ENCODE results near the gene APBB1IP. TPM values are rescaled to one million over a fixed set of nuclear protein-coding genes. Genes with fewer than 3 reads are reported as not detected.

Gene APBB1IP
- total RNA-seq (2013) = 39.6 TPM
- 10 to 100 TPM; 24.6 to 78.7 (median 45.4) TPM for polyA plus RNA-seq
- polyA minus RNA-seq = 42.3 and 62.1 TPM in 2 replicates
- total RNA-seq = 11.6 to 83.8 (median 60.1) reads per million in 11 experiments

GRCh38 chr10:26437637-26438461, at the start of gene APBB1IP:
Gene APBB1IP, plus strand, starts transcription at chr10:26438341. Its CDS starts 53,986 bp downstream, at chr10:26492327.
- DNase-seq = peak; percentile 96 to 98 (median 97)
- Histone ChIP-seq H3K9me3 (replicated peaks in 1 of 2; ENCODE audit: control insufficient read depth in 1 of 2, insufficient read depth in 1 of 2, low read length in 2 of 2) (no peaks in the 10 kb centered on the region), H3K4me2 (replicated peaks; ENCODE audit: extremely low read depth, low read length, poor library complexity, severe bottlenecking) (peak within 1 kb of the TSS; percentile 82), H4K20me1 (ENCODE audit: insufficient read depth, low read length) (peaks cover 16% of the 10 kb centered on the region), H3K9ac (ENCODE audit: insufficient read depth, low read length, poor library complexity, severe bottlenecking) (peak within 1 kb of the TSS; percentile 99), H3K4me1 (ENCODE audit: control insufficient read depth in 1 of 2, insufficient read depth in 2 of 2, low read length in 2 of 2) (peaks cover 58 to 84% of the 10 kb centered on the region in 2 donors), H3K36me3 (replicated peaks in 1 of 2; ENCODE audit: control insufficient read depth in 1 of 2, insufficient read depth in 2 of 2, low read length in 2 of 2) (peaks cover 5 to 20% of the 10 kb centered on the region in 2 donors), H3K79me2 (ENCODE audit: insufficient read depth, low read length) (peaks cover 47% of the 10 kb centered on the region), H3K27ac (ENCODE audit: low read depth in 1 of 2, low read length in 2 of 2) (peak within 1 kb of the TSS; percentile 96 to 97), H2AFZ (ENCODE audit: insufficient read depth, low read depth, low read length, poor library complexity, severe bottlenecking) (peak within 1 kb of the TSS; percentile 69), H3K27me3 (ENCODE audit: control insufficient read depth in 2 of 2, insufficient read depth in 2 of 2, low read length in 2 of 2) (no peaks in the 10 kb centered on the region), H3K4me3 (replicated peaks in 1 of 3; ENCODE audit: low read depth in 2 of 3, low read length in 3 of 3) (peak within 1 kb of the TSS; percentile 61 to 94 (median 77))
- Mint-ChIP-seq H3K4me1 (peaks cover 54% of the 10 kb centered on the region), H3K36me3 (peaks cover 20 to 22% of the 10 kb centered on the region in 2 donors), H3K4me3 (peak within 1 kb of the TSS; percentile 91 to 97), H3K9me3 (no peaks in the 10 kb centered on the region), H3K27ac (peak within 1 kb of the TSS; percentile 96 to 99 (median 99)), H3K27me3 (ENCODE audit: low read depth in 3 of 3) (no peaks in the 10 kb centered on the region)
- TF ChIP-seq CTCF (IDR thresholded peaks at IDR 0.05) = peak; percentile 22
- under 1% methylated on average over 11 of the region's 36 CpGs for WGBS (ENCODE audit: insufficient coverage)
- intact Hi-C loops (cut with micrococcal nuclease) = loop anchor here (5.0 to 10.0 kb wide), 4 partner anchors 44 to 117 kb away; no protein-coding TSS in a partner anchor

GRCh38 chr10:26389533-26389932, 48.6 kb upstream of the APBB1IP start:
- WGBS (ENCODE audit: insufficient coverage) = no CpG with 5 or more reads among the region's 3 CpGs

More at GRCh38 chr10:26389533-26389932, 48.6 kb upstream of the APBB1IP start:
- Histone ChIP-seq H3K9me3 (replicated peaks in 1 of 2; ENCODE audit: control insufficient read depth in 1 of 2, insufficient read depth in 1 of 2, low read length in 2 of 2) (no peaks in the 10 kb centered on the region), H3K36me3 (replicated peaks in 1 of 2; ENCODE audit: control insufficient read depth in 1 of 2, insufficient read depth in 2 of 2, low read length in 2 of 2) (no peaks in the 10 kb centered on the region), H4K20me1 (ENCODE audit: insufficient read depth, low read length) (no peaks in the 10 kb centered on the region), H2AFZ (ENCODE audit: insufficient read depth, low read depth, low read length, poor library complexity, severe bottlenecking) (no peak overlapping the region), H3K9ac (ENCODE audit: insufficient read depth, low read length, poor library complexity, severe bottlenecking) (no peak overlapping the region), H3K4me2 (replicated peaks; ENCODE audit: extremely low read depth, low read length, poor library complexity, severe bottlenecking) (no peak overlapping the region), H3K27me3 (ENCODE audit: control insufficient read depth in 2 of 2, insufficient read depth in 2 of 2, low read length in 2 of 2) (no peaks in the 10 kb centered on the region), H3K27ac (ENCODE audit: low read depth in 1 of 2, low read length in 2 of 2) (no peak overlapping the region), H3K4me3 (replicated peaks in 1 of 3; ENCODE audit: low read depth in 2 of 3, low read length in 3 of 3) (no peak overlapping the region), H3K79me2 (ENCODE audit: insufficient read depth, low read length) (no peaks in the 10 kb centered on the region), H3K4me1 (ENCODE audit: control insufficient read depth in 1 of 2, insufficient read depth in 2 of 2, low read length in 2 of 2) (peaks cover 39 to 42% of the 10 kb centered on the region in 2 donors)
- Mint-ChIP-seq H3K27me3 (ENCODE audit: low read depth in 3 of 3) (peaks cover 2 to 6% (median 3%) of the 10 kb centered on the region in 3 donors), H3K4me1 (peaks cover 47% of the 10 kb centered on the region), H3K27ac (no peak overlapping the region), H3K4me3 (no peak overlapping the region), H3K36me3 (peaks cover 0 to 3% of the 10 kb centered on the region in 2 donors), H3K9me3 (peaks cover 0 to 3% (median 0%) of the 10 kb centered on the region in 7 donors)
- intact Hi-C loops (cut with micrococcal nuclease) = loop anchor here (10.0 kb wide), 1 partner anchor 45 kb away; the partner anchor contains the start of gene APBB1IP (in 2 of the 2)
- TF ChIP-seq CTCF (IDR thresholded peaks at IDR 0.05) = no peak
- DNase-seq = no peak

All from CD14-positive monocyte (primary cell).